Measurements from ENCODE around the gene DMAC1.

DNA sequence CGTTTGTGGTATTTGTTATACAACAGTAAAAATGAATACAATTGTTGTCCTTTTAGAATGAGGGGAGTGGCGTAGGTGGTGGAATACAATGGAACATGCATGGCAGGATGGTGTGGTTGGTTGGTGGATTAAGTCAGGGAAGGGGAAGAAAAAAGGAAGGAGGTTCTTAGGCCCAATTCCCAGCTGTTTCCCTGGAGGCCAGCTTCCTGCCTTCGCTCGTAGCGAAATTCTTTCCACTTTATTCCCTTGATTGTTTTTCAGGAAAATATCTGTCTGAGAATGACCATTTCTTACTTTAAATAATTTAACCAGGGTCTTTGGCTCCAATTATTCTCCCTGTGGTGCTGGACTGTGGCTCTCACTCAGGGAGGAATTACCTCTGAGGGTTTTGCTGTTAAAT lies 24.1 kb upstream of the DMAC1 start:
- TF ChIP-seq, protein P1, sequence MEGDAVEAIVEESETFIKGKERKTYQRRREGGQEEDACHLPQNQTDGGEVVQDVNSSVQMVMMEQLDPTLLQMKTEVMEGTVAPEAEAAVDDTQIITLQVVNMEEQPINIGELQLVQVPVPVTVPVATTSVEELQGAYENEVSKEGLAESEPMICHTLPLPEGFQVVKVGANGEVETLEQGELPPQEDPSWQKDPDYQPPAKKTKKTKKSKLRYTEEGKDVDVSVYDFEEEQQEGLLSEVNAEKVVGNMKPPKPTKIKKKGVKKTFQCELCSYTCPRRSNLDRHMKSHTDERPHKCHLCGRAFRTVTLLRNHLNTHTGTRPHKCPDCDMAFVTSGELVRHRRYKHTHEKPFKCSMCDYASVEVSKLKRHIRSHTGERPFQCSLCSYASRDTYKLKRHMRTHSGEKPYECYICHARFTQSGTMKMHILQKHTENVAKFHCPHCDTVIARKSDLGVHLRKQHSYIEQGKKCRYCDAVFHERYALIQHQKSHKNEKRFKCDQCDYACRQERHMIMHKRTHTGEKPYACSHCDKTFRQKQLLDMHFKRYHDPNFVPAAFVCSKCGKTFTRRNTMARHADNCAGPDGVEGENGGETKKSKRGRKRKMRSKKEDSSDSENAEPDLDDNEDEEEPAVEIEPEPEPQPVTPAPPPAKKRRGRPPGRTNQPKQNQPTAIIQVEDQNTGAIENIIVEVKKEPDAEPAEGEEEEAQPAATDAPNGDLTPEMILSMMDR (IDR thresholded peaks at IDR 0.05; ENCODE audit: insufficient read depth, low read depth, low read length) = no peak
- no peak for TF ChIP-seq EZH2 (IDR thresholded peaks at IDR 0.05; ENCODE audit: insufficient read depth, low read length)
